Body of pancreas (tissue), 4 donors: ENCODE measurements around the gene TMEM156. TPM values are rescaled to one million over a fixed set of nuclear protein-coding genes. Genes with fewer than 3 reads are reported as not detected.

Experiments
- ATAC-seq: fragments of 150-250 bp; one replicate; pipeline ENCODE4 v1.9.1; 2016
- DNase-seq, 4 donors: peaks; one replicate each; pipeline ENCODE4 v3.0.0-alpha.2; 2019
- H3K27ac ChIP-seq, 4 donors: fragments of 200-600 bp; sonication (generic); 1 replicate in 3 of 4; 2 replicates in 1 of 4; pipeline versions ENCODE4 v1.5.1 to v1.6.1; 2016 to 2019; ENCODE audit warnings: mild to moderate bottlenecking in 1 of 4, mixed read lengths in 1 of 4, moderate library complexity in 1 of 4
- H3K27me3 ChIP-seq, 2 donors: fragments of 200-600 bp; sonication (generic); one replicate each; pipeline ENCODE4 v1.6.0; 2016; ENCODE audit warnings: mild to moderate bottlenecking in 1 of 2
- H3K36me3 ChIP-seq, 2 donors: fragments of 200-600 bp; sonication (generic); replicated peaks in 1 of 2; 2 replicates each; pipeline ENCODE4 v1.5.1; 2016; ENCODE audit warnings: low read depth in 2 of 2; ENCODE audit not compliant: insufficient read depth in 1 of 2
- H3K4me1 ChIP-seq: fragments of 200-600 bp; sonication (generic); one replicate; pipeline ENCODE4 v1.6.0; 2016
- H3K4me3 ChIP-seq, 2 donors: fragments of 200-600 bp; sonication (generic); 1 replicate in 1 of 2; 2 replicates in 1 of 2; pipeline ENCODE4 v1.5.1; 2016 to 2019
- H3K9me3 ChIP-seq, 3 donors: fragments of 200-600 bp; sonication (generic); 1 replicate in 2 of 3; 2 replicates in 1 of 3; pipeline ENCODE4 v1.5.1; 2016
- POLR2A ChIP-seq, 3 donors: fragments of 450-650 bp; IDR thresholded peaks; one replicate each; pipeline ENCODE4 v1.6.1; 2016; ENCODE audit warnings: antibody characterized with exemption in 3 of 3, mild to moderate bottlenecking in 2 of 3
- WGBS, 2 donors: methylation state at CpG; one replicate each; pipeline ENCODE4 v1.1.5; 2017; 5-methylcytosine and 5-hydroxymethylcytosine counted together
- intact Hi-C: fragments of 100-400 bp; cut with DNase I; formaldehyde crosslinking; loops from one replicate; pipeline ENCODE4 v1.15.1; 2023
- total RNA-seq, 2 donors: library from RNA; depleted of rRNA; stranded (reverse); fragments of >200 nt; gene quantifications; one replicate each; pipeline ENCODE4 v1.1.0, GENCODE V29; 2016
- TF ChIP-seq, protein P1 (sequence below), 7 experiments: fragments of 450-650 bp in 4 of 7; fragments of 200-600 bp in 3 of 7; sonication (generic) in 3 of 7; IDR thresholded peaks; one replicate each; pipeline ENCODE4 v1.5.1; 2016 to 2019; ENCODE audit warnings: antibody characterized with exemption in 7 of 7

The TMEM156 gene
- total RNA-seq, 2 donors from 2014 or later: 2.9 TPM; not detected in 1

DNA sequence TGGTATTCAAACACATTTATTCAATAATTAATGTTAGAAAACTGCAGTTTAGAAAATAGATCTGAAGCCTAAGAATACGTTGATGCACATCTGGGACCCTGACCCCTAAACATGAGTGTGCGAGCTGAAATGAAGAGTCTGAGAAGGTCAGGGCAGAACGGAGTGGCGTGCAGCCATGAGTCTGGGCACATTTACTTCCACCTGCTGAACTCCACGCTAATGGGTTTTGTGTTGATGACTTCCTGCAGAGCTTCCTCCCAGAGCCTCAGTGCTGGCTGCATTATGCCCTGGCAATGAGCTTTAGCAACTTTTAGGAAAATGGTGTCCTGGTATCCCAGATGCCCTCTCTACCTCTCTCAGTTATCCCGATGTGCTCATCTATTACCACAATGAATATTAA, 111.5 kb downstream of the TMEM156 start:
- 72 to 91% methylated on average over 6 of the region's 6 CpGs for WGBS, 2 donors
- no peak for ATAC-seq
- Histone ChIP-seq H3K36me3 (peaks cover 8 to 13% of the 10 kb centered on the region in 2 donors), H3K4me1 (no peaks in the 10 kb centered on the region), H3K27ac (no peak overlapping the region), H3K9me3 (no peaks in the 10 kb centered on the region), H3K4me3 (no peak overlapping the region), H3K27me3 (no peaks in the 10 kb centered on the region)
- intact Hi-C loops: no loop called here
- TF ChIP-seq, protein P1, sequence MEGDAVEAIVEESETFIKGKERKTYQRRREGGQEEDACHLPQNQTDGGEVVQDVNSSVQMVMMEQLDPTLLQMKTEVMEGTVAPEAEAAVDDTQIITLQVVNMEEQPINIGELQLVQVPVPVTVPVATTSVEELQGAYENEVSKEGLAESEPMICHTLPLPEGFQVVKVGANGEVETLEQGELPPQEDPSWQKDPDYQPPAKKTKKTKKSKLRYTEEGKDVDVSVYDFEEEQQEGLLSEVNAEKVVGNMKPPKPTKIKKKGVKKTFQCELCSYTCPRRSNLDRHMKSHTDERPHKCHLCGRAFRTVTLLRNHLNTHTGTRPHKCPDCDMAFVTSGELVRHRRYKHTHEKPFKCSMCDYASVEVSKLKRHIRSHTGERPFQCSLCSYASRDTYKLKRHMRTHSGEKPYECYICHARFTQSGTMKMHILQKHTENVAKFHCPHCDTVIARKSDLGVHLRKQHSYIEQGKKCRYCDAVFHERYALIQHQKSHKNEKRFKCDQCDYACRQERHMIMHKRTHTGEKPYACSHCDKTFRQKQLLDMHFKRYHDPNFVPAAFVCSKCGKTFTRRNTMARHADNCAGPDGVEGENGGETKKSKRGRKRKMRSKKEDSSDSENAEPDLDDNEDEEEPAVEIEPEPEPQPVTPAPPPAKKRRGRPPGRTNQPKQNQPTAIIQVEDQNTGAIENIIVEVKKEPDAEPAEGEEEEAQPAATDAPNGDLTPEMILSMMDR (IDR thresholded peaks at IDR 0.05): no peak
- no peak for TF ChIP-seq POLR2A (IDR thresholded peaks at IDR 0.05)
- DNase-seq: no peak

DNA sequence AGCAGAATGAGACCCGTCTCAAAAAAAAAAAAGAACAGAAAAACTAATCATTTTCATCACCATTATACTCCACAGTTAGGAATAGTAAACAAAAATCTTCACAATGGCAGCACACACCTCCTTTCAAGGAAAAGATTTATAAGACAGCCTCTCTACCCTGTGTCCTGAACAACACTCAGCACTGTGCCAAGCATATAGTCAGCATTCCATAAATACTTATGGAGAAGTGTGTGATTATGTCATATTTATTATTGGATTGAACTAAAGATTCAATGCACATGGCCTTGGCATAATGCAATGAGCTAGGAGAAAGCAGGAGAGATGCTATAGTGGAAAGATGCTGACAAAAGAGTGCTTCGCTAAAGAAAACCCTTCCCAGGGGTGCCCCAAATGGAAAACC, 112.0 kb downstream of the TMEM156 start:
- no peaks in the 10 kb centered on the region for H3K9me3 ChIP-seq
- no peak overlapping the region for H3K4me3 ChIP-seq
- peaks cover 8 to 13% of the 10 kb centered on the region in 2 donors for H3K36me3 ChIP-seq
- intact Hi-C loops: no loop called here
- ATAC-seq (no peak), DNase-seq (no peak)
- no peaks in the 10 kb centered on the region for H3K27me3 ChIP-seq
- 89 to 92% methylated on average over 2 of the region's 2 CpGs for WGBS, 2 donors
- no peaks in the 10 kb centered on the region for H3K4me1 ChIP-seq
- H3K27ac ChIP-seq: no peak overlapping the region
- TF ChIP-seq POLR2A (IDR thresholded peaks at IDR 0.05): no peak
- TF ChIP-seq, protein P1 (IDR thresholded peaks at IDR 0.05): no peak

DNA sequence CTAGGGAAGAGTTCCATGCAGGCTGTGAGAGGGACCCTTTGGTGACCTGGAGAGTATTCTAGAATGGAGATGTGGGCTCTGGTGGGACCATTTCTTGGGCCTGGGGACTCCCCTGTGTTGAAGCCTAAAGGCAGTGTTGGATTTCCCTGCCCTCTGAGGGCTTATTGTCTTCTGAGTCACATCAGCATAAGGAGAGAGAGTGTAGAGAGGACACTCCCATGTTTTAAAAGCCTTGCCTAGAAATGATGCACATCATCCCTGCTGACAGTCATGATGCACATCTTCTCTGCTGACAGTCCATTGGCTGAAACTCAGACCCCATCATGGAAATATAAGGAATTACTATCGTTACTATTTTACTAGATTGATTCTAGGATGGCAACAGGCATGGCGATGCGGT, 112.7 kb downstream of the TMEM156 start:
- no peaks in the 10 kb centered on the region for H3K4me1 ChIP-seq
- intact Hi-C loops: no loop called here
- WGBS, 2 donors: 87 to 97% methylated on average over 3 of the region's 3 CpGs
- no peak overlapping the region for H3K4me3 ChIP-seq
- H3K36me3 ChIP-seq: peaks cover 8 to 13% of the 10 kb centered on the region in 2 donors
- DNase-seq (no peak), ATAC-seq (no peak)
- no peaks in the 10 kb centered on the region for H3K9me3 ChIP-seq
- TF ChIP-seq, protein P1 (IDR thresholded peaks at IDR 0.05): no peak
- no peak for TF ChIP-seq POLR2A (IDR thresholded peaks at IDR 0.05)
- H3K27ac ChIP-seq: no peak overlapping the region
- H3K27me3 ChIP-seq: no peaks in the 10 kb centered on the region

DNA sequence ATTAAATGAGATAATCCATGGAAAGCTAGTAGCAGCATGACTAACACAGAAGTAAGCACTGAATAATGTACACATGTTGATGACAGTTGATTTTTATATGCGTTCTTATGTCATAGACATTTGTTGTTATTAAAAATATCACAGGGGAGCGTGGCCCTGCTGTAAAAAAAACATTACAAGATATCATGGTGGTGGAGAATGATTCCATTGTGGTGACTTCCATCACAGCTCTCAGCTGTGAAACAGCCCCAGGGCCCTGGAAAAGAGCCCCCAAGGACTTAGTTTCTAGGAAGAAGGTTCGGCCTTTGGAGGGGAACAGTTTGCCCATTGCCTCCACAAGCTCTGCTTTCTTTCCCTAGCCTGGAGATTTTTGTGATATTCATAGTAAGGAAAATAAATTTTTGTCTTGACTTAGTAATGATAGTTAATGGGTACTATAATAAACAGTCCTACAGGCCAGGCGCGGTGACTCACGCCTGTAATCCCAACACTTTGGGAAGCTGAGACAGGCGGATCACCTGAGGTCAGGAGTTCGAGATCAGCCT, 114.7 kb downstream of the TMEM156 start:
- no peak for DNase-seq
- intact Hi-C loops: no loop called here
- Histone ChIP-seq H3K36me3 (peaks cover 8 to 13% of the 10 kb centered on the region in 2 donors), H3K27ac (no peak overlapping the region), H3K27me3 (no peaks in the 10 kb centered on the region), H3K9me3 (no peaks in the 10 kb centered on the region), H3K4me1 (no peaks in the 10 kb centered on the region), H3K4me3 (no peak overlapping the region)
- ATAC-seq: no peak
- 80 to 90% methylated on average over 8 of the region's 8 CpGs for WGBS, 2 donors
- TF ChIP-seq, protein P1 (IDR thresholded peaks at IDR 0.05): no peak
- TF ChIP-seq POLR2A (IDR thresholded peaks at IDR 0.05): no peak

Other genes starting within 250 kb of the TMEM156 start
- gene TLR10, start 249.4 kb downstream of the TMEM156 start, total RNA-seq: under 1 TPM in 1 of 2 donors, not detected in 1; 0.26 TPM
- 10 to 100 TPM; 12.2 to 20.8 TPM for gene TLR1, start 227.6 kb downstream of the TMEM156 start, total RNA-seq
- 1 to 10 TPM in 1 of 2 donors, under 1 TPM in 1; 0.99 to 1.8 TPM for gene TLR6, start 175.6 kb downstream of the TMEM156 start, total RNA-seq
- gene FAM114A1, start 164.6 kb downstream of the TMEM156 start, total RNA-seq: 10 to 100 TPM; 30.6 to 43.2 TPM
- 10 to 100 TPM in 1 of 2 donors, 1 to 10 TPM in 1; 5.9 to 14.5 TPM for gene KLHL5, start 29.8 kb upstream of the TMEM156 start, total RNA-seq
- gene WDR19, start 150.1 kb upstream of the TMEM156 start, total RNA-seq: 10 to 100 TPM; 32.9 to 84.0 TPM